Measurements from ENCODE around the gene TESMIN.

The TESMIN gene

DNA sequence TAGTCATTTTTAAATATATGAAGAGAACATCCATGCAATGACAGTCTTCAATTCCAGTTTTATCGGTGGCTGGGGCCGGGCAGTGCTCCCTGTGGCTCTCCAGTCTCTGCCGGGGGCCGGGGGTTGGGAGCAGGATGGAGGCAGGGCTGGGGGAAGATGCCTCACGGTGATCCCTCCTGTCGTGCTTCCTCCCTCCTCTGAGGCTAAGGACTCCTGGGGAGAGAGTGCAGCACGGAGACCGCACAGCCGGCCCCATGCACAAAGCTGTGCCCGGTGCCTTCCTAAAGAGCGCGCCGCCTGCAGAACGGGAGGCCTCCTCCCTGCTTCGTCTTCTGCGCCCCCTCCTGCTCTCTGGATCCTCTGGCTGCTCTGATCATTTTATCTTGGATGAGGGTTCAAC is 46.4 kb downstream of the TESMIN start:
- no peak for DNase-seq

DNA sequence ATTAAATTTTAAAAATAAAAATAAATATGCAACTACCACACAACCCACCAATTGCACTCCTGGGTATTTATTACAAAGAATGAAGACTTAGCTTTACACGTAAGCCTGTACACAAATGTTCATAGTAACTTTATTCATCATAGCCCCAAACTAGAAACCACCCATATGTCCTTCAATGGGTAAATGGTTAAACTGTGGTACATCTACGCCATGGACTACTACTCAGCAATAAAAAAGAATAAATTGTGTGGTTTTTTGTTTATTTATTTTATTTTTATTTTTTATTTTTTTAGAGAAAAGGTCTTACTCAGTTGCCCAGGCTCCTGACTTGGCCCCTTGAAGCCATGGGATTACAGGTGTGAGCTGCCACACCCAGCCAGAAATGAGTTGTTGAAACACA is 52.3 kb downstream of the TESMIN start:
- DNase-seq, result no peak

DNA sequence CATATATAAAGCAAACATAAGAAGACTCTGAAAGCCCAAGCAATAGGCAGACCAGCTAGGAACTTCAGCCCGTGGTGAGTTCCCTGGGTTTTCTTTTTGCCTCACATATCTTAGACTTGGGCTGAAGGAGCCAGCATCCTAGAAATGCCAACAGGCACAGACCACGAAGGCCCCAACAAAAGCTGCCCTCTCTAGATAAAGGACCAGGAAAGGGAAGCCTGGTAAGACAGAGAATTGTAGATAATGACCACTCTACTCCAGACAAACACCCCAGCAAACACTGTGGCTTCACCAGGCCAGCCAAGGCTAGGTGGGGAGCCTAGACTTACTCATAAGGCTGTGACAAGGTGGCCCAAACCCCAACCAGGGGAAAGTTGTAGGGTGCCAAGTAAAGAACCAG is 55.8 kb downstream of the TESMIN start:
- DNase-seq, result no peak

GRCh38 chr11:68694431-68695297 is 56.7 kb downstream of the TESMIN start:
- DNase-seq, result no peak

DNA sequence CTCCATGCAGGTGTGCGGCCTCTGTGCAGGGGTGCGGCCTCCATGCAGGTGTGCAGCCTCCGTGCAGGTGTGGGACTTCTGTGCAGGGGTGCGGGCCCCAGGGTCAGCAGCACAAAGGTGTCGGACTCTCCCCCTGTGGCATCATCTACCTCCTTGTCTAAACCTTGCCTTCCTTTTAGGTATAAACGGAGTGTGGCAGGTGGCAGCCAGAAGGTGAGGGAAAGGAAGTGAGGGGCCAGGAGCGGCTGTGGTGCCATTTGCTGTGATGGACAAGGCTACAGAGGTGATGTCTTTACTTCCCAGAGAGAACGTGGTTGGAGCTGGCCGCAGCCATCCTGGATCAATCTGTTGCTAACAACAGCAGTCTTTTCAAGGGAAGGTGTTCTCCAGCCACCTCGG is 57.8 kb downstream of the TESMIN start:
- no peak for DNase-seq

GRCh38 chr11:68692871-68693483 is 58.3 kb downstream of the TESMIN start:
- no peak for DNase-seq

- no peak for DNase-seq
These were observed 59.2 kb downstream of the TESMIN start for GRCh38 chr11:68692115-68692514.

- no peak for DNase-seq
These were observed 59.9 kb downstream of the TESMIN start for GRCh38 chr11:68691402-68691784.

DNA sequence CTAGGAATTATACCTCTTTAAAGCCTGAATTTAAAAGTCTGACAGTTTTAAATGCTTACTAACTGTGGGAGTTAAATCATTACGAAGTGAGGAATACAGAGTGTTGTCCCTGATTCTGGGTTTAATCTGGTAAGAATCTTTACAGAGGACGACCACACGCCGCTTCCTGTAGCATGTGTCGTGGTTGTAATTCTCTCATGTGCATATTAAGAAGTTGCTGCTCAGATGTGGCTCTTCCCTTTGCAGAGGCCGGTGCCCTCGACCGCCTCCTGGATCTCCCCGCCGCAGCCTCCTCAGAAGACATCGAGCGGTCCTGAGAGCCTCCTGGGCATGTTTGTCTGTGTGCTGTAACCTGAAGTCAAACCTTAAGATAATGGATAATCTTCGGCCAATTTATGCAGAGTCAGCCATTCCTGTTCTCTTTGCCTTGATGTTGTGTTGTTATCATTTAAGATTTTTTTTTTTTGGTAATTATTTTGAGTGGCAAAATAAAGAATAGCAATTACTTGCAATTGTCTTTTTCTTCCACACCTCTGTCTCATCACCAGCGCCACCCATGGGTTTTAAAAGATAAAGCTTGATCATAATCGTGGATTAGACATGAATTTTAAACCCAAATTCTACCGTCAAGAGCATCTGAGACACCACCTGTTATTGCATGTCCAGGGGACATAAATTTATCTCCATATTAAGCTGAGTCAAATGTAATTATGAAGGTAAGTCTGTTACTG is 60.5 kb downstream of the TESMIN start:
- DNase-seq, result no peak

GRCh38 chr11:68689737-68690625 is 61.3 kb downstream of the TESMIN start:
- DNase-seq, result no peak

- DNase-seq, result no peak
These were observed 62.4 kb downstream of the TESMIN start for GRCh38 chr11:68688881-68689280.

- no peak for DNase-seq
These were observed 63.3 kb downstream of the TESMIN start for GRCh38 chr11:68687986-68688385.

- no peak for DNase-seq
These were observed 64.0 kb downstream of the TESMIN start for GRCh38 chr11:68687311-68687710.

DNA sequence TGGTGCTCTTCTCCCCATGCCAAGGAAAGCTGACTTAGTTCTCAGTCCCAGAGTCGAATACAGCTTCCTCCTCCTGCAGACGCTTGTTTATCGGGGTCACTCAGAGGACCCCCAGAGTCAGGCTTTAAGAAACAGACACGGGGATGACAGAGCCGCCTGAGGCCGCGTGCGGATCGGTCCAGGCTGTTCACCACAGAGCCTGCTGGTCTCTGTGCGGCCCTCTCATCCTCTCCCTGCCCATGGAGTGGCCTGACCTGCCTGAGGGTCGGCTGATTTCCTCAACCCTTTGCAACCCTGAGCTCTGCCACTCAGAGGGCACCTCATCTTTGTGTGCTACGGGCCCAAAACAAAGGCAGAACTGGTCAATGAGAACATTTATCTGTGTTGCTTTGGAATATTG is 64.8 kb downstream of the TESMIN start:
- no peak for DNase-seq

- DNase-seq, result no peak
These were observed 65.5 kb downstream of the TESMIN start for GRCh38 chr11:68685656-68686380.

- DNase-seq, result no peak
These were observed 66.6 kb downstream of the TESMIN start, which contains the start of gene GAL for GRCh38 chr11:68684385-68685356. Gene GAL (plus strand): TSS chr11:68684544. CDS start chr11:68684924, 380 bp downstream.

GRCh38 chr11:68683536-68684384 is 67.6 kb downstream of the TESMIN start:
- DNase-seq, result no peak

DNA sequence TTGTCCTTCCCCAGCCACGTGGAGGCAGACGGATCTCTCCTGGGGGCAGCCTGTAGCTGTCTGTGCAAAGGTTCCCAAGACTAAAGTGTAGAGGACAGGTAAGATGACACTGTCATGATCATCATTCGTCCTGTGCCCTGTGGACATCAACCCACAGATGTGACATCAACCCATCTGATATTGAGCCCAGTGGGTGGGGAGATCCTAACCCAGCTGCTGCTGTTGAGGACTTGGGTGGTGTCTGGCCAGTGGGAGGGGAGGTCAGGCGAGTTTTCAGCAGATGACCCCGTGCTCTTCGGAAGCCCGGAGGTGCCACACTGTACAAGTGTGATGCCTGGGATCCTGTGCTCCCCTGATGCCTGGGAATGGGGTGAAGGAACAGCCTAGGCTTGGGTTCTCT is 68.2 kb downstream of the TESMIN start:
- no peak for DNase-seq

GRCh38 chr11:68682531-68682961 is 68.8 kb downstream of the TESMIN start:
- DNase-seq, result no peak
